GM12874 (cell line): ENCODE data around the gene MGP.

ENCODE experiments used
- TF ChIP-seq, protein P1 (sequence below): IDR thresholded peaks from 2 replicates; pipeline ENCODE4 v1.5.1; 2011; ENCODE audit warnings: low read depth, mild to moderate bottlenecking, control low read depth, low read length, moderate library complexity; ENCODE audit not compliant: insufficient read depth

The MGP gene

GRCh38 chr12:14874882-14875281 lies 10.8 kb downstream of the MGP start:
- TF ChIP-seq, protein P1, sequence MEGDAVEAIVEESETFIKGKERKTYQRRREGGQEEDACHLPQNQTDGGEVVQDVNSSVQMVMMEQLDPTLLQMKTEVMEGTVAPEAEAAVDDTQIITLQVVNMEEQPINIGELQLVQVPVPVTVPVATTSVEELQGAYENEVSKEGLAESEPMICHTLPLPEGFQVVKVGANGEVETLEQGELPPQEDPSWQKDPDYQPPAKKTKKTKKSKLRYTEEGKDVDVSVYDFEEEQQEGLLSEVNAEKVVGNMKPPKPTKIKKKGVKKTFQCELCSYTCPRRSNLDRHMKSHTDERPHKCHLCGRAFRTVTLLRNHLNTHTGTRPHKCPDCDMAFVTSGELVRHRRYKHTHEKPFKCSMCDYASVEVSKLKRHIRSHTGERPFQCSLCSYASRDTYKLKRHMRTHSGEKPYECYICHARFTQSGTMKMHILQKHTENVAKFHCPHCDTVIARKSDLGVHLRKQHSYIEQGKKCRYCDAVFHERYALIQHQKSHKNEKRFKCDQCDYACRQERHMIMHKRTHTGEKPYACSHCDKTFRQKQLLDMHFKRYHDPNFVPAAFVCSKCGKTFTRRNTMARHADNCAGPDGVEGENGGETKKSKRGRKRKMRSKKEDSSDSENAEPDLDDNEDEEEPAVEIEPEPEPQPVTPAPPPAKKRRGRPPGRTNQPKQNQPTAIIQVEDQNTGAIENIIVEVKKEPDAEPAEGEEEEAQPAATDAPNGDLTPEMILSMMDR = no peak

DNA sequence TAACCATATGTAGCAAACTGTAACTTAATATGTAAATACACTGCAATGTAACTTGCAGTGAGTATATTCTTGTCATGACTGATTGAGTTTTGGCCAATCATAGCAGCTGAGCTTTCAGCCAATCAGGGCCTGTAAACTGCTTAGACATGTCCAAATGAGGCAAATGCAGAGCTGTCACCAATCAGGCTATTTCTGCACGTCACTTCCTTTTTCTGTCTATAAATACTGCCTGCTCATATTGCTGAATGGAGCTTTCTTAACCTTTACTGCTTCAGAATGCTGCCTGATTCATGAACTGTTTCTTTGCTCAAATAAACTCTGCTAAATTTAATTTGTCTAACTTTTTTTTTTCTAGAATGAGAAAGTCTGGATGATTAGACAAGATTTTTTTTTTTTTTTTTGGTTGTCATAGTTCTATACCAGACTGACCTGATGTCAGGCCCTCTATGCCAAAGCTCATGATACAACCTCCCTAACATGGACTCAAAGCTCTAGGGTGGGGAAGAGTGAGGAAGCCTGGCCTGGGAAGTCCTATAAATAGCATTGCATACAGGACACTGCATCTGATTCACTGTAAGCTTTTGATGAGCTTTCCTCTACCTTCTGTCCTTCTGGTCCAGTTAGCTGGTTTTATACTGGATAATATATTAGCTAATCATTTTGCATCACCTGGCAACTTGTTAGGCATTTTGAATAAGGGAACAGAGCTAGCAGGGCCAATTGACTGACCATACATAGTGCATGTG lies 12.0 kb downstream of the MGP start:
- TF ChIP-seq, protein P1 = no peak

- TF ChIP-seq, protein P1 = no peak
Measured at GRCh38 chr12:14871886-14872285, 13.8 kb downstream of the MGP start.

DNA sequence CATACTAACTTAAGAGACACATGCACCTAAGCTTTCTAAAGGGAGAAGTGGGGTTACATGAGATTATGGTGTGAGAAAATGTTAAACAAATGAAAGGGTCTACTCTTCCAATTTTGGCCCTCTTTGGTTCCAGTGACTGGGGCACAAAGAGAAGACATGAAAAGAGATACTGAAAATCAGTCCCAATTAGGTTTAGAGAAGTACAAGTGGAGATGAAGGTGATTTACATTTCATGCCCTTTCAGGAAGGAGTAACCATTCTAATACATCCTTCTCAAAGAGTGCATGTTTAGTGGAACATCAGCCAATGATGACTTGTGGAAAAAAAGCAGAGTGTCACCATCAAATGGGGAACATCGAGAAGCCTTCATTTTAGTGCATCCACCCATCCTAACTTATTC lies 14.4 kb downstream of the MGP start:
- TF ChIP-seq, protein P1 = no peak

- TF ChIP-seq, protein P1 = no peak
Measured at GRCh38 chr12:14868916-14869506, 16.6 kb downstream of the MGP start.

DNA sequence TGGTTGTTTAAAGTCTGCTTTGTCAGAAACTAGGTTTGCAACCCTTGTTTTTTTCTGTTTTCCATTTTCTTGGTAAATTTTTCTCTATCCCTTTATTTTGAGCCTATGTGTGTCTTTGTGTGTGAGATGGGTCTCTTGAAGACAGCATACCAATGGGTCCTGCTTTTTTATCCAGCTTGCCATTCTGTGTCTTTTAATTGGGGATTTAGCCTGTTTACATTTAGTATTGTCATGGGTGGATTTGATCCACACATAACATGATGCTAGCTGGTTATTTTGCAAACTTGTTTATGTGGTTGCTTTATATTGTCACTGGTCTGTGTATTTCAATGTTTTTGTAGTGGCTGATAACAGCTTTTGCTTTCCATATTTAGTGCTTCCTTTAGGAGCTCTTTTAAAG lies 25.2 kb downstream of the MGP start:
- TF ChIP-seq, protein P1 = no peak

GRCh38 chr12:14858513-14858912 lies 27.1 kb downstream of the MGP start:
- TF ChIP-seq, protein P1 = no peak
